HG03571 (cell line): Measurements from ENCODE around the gene GBP2.

ENCODE experiments used
- ATAC-seq: cut with Tn5 transposase; IDR thresholded peaks from one replicate; pipeline ENCODE4 v1.9.1; 2021; ENCODE audit not compliant: unreplicated experiment

GBP2 gene

DNA sequence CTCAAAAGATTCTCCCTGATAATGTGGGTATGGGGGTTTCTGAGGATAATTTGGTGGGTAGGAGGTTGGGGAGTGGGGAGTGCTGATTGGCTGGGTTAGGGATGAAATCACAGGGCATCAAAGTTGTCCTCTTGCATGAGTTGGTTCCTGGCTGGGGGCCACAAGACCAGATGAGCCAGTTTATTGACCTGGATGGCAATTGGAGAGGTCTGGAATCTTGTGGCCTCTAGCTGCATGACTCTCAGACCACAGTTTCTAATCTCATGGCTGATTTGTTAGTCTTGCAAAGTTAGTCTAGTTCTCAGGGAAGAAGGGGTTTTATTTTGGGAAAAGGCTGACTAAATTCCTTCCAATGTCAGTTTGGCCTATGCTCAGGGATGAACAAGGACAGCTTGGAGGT lies 57.6 kb downstream of the GBP2 start:
- ATAC-seq: no peak

DNA sequence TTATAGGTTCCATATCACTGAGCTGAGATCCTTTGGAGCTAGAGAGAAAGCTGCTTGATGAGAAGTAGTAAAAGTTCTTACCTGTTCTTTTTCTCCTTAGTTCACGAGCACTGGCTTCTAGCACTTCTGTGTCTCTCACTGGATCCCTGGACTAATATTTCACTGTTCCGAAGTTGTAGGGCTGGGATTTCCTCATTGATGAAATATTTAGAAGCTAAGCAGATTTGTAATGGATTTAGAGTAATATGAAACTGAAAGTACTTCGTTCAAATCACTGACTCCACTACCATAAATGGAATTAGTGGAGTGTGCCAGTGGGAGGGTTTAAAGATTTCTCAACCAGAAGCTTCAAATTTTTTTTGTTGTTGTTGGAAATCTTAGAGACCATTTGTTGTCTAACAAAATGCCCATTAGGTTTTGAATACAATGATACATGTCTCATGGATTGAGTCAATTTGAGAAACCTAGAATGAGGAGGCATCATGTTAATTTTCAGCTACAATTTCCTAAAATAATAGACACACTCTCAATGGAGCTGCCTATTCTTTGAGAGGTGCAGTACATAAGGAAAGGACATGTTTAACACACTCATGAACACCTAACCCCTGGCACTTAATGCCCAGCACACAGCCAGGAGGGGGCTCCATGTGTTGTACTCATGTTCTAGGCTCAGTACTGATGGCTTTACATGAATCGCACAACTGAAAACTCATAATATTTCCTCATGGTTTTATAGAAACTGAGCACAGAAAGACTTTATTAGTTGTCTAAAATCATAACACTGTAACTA lies 60.6 kb downstream of the GBP2 start, which contains the start of gene GBP1:
Gene GBP1, minus strand, starts transcription at position 130 of the 790 bp plus-strand sequence. CDS start 1,974 bp downstream, outside the sequence.
- peak; percentile 71 for ATAC-seq

DNA sequence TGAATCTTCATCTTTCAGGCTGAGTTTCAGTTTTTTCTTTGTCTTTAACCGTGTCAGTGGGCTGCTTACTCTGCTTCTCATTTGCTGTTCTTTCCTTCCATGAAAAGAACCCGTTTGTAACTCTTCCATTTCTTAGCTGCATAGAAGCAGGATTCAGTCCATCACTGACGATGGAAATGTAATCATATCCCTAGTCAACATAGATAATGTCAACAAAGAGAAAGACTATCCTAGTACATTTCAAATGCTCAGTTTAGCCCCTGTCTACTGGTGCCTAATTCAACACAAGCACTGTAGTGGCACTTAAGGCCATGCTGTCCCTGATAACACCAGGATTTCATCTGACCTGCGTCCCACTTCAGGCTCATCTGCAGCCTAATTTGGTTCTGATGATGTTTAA lies 61.3 kb downstream of the GBP2 start:
- peak; percentile 34 for ATAC-seq

DNA sequence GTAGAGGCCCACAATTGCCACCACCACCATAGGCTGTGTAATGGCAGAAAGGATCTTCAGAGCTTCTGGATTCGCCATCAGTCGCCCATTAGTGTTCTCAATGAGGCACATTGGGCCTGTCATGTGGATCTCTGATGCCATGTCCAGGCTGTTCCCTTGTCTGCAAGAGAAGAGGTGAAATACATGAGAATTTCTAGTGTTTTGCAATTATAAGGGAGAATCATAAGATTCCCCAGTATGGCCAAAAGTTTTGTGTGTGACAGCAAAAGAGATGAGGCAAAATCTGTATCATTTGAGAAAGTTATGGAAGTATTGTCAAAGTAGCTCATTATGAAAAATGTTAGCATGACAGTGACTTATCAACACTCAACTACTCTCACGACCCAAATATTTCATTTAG lies 62.8 kb downstream of the GBP2 start:
- ATAC-seq: no peak

DNA sequence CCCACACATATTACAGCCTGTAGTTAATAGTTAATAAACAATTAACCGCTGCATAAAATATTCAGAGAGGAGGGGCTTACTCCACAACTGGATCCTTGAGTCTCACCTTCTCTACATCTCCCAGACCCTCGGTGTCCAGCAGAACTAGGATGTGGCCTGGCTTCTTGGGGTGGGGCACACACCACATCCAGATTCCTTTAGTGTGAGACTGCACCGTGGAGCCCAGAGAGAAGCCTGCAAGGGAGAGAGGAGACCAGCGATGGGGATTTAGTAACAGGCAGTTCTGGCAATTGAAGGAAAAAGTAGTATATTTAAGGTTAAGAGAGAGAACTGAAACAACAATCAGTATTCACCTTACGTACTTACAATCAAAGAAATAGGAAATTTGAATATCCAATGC lies 65.8 kb downstream of the GBP2 start:
- ATAC-seq: no peak
